GM19193 (cell line): ENCODE results near the gene PXT1.

Experiments used
- POLR2A ChIP-seq: IDR thresholded peaks from 4 replicates; pipeline ENCODE4 v1.6.1; 2011; ENCODE audit not compliant: insufficient read depth, insufficient read length; ENCODE audit errors: extremely low read depth

The PXT1 gene

DNA sequence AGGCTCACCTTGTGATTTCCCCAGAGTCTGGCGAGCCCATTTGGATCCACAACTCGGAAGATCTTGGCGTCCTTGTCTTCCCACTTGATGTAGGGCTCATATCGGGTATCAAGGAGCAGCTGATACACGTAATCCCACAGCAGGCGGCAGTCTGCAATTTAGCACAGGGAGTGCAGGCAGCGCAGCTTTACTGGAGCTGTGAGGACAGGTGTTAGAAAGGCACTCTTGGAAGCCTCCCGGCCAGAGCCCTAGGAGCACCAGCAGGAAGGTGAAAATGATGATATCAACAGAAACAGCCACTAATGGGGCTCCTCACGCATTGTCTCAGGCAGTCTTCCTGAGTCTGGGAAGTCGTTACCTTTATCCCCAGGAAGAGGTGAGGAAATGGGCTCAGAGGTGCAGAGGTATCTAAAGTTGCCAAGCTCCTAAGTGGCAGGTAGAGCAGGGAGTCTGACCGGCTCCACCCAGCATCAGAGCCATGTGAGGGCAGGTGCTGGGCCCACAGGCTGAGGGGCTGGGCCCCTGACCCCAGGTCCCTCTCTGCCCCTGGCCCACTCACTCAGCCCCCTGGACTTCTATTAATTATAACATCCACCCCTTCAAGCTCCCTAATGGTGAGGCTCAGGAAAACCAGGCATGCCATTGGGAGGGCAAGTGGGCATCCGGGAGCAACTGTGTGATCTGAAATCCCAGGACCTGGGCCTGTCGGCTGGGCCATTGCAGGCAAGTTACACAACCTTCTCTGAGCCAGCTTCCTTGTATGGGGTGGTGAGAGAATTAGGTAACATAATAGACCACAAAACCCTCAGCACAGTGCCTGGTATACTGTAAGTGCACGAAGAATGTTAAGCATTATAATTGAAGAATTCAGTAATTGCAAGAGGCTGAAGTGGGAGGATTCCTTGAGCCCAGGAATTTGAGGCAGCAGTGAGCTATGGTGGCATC lies 73.5 kb downstream of the PXT1 start:
- no peak for TF ChIP-seq POLR2A

GRCh38 chr6:36368421-36368820 lies 74.2 kb downstream of the PXT1 start:
- no peak for TF ChIP-seq POLR2A

DNA sequence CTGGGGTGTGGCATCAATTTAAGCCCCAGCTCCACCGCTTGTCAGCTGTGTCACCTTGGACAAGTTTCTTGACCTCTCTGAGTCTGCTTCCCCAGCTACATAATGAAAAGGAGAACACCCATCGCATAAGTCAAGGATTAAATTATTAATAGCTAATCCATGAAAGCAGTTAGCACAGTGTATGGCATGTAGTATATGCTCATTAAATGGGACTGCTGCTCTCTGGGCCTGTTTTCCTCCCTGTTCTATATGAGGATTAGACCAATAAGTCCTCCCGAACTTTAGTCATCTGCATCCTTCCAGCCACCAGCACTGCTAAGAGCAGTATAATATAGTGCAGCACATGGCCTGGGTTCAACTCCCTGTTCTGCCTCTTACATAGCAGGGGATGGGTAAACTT lies 74.9 kb downstream of the PXT1 start:
- no peak for TF ChIP-seq POLR2A

DNA sequence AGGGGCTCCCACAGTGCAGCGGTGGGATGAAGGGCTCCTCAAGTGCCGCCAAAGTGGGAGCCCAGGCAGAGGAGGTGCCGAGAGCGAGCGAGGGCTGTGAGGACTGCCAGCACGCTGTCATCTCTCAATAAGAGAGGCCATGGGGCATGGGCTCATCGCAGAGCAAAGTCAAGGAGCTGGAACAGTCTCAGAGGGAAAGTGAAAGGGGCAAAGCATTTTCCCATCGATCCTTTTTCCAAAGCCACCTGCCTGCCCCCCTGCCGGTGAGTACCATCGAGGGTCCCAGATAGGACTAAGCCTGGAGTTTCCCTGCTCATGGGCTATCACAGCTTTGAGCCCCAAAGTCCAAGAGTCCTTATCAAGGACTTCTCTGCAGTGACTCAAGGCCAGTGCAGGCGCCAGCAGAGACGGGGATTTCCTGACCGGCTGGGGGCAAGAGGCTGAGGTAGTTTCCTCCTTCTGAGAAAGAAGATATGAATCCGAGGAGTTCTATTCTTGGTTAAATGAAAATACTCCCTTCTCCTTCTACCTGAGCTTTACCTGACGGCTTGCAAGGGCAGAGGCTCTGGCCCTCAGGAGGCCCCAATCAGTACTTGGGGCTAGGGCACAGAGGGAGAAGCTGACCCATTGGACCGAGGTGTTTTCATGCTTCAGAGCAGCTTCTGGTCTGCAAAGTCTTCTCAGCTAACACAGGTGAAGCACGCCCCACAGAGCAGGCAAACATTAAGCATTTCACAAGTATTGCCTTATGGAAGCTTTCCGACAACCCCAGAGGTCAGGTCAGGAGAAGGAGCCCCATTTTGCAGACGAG lies 77.8 kb downstream of the PXT1 start:
- TF ChIP-seq POLR2A: no peak

GRCh38 chr6:36362551-36363370 lies 79.9 kb downstream of the PXT1 start:
- TF ChIP-seq POLR2A: no peak

- TF ChIP-seq POLR2A: no peak
Measured at GRCh38 chr6:36361071-36361470, 81.6 kb downstream of the PXT1 start.

DNA sequence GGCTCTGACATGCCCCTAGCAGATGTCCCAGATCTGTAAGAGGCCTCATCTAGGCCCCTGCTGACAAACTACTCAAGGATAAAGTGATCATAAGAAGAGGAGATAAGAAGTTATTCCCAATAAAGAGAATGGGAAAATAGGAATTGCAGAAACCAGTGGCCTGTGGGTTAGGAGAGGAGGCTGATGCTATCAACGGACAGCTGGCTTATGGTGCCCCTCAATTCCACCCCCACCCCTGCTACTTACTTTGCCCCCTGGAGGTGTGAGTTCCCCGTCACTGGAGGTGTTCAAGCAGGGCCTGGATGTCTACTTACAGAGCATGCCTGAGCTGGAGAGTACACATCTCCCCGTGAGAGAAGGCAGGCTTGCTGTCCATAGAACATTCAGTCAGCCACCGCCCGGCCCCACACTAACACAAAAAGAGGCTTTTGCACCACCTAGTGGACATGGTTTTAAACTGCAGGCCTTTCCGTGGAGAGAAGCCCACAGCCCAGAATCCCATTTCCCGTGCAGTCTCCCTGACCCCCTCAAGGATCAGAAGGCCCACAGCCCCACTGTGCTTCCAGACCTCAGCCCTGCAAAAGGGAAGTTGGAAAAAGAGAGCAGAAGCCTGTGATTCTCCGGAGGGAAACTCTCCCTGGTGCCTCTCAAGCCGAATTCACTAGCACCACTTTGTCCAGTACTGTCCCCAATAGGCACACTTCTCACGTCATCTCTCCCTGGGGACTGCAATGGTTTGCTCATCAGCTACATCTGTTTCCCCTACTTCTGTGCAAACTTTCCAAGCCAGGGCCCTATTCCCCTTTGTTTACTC lies 82.2 kb downstream of the PXT1 start:
- no peak for TF ChIP-seq POLR2A

- no peak for TF ChIP-seq POLR2A
Measured at GRCh38 chr6:36358226-36358915, 84.3 kb downstream of the PXT1 start.

DNA sequence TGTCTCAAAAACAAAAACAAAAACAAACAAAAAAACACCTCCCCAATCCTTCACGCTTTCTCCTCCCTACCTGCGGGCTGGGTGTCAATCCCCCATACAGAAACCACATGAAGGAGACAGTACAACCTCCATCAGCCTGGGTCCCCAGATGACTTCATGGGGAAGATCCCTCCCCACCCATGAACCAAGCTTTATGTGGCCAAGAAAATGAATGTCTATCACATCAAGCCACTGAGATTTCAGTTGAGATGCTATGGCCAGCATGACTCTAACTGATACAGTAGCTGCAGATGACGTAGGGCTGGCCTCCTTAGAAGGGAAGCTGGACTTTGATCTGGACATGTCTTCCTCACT lies 84.8 kb downstream of the PXT1 start:
- no peak for TF ChIP-seq POLR2A

GRCh38 chr6:36355819-36356218 lies 86.8 kb downstream of the PXT1 start:
- no peak for TF ChIP-seq POLR2A

DNA sequence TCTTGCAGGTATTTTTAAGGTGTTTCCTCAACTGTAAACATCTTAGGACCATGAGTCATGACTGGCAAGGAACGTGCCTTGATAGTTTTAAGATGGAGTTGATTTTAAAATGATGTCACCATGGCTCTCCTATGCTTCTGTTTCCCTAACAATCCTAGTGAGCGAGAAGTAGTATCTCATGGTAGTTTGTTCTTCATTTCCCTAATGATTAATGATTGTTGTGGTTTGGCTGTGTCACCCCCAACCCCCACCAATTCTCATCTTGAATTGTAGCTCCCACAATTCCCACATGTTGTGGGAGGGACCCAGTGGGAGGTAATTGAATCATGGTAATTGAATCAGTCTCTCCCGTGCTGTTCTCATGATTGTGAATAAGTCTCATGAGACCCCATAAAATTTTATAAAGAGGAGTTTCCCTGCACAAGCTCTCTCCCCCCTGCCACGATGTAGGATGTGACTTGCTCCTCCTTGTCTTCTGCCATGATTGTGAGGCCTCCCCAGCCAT lies 89.2 kb downstream of the PXT1 start:
- TF ChIP-seq POLR2A: no peak

DNA sequence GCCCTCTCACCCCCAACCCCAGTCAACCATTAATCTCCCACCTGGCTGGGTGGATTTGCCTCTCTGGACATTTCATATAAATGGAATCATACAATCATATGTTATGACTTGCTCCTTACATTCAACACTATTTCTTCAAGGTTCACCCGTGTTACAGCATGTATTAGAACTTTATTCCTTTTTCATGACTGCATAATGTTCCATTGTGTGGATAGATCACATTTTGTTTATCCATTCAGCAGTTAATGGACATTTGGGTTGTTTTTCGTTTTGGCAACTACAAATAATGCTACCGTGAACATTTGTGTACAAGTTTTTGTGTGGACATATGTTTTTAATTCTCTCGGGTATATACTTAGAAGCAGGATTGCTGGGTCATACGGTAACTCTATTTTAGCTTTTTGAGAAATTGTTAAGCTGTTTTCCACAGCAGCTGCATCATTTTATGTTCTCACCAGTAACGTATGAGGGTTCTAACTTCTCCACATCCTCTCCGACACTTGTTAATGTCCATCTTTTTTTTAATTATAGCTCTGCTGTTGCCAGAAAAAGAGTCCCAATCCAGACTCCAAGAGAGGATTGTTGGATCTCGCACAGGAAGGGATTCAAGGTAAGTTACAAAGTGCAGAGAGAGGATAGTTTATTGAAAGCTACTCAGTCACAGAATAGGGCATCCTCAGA lies 90.0 kb downstream of the PXT1 start:
- TF ChIP-seq POLR2A: no peak
